Measurements from ENCODE around the gene AMN.

AMN gene

GRCh38 chr14:102930138-102930752 is 7.8 kb downstream of the AMN start:
- DNase-seq, result no peak

GRCh38 chr14:102930753-102931579 is 8.5 kb downstream of the AMN start:
- DNase-seq, result peak; percentile 27

GRCh38 chr14:102931580-102932285 is 9.3 kb downstream of the AMN start:
- no peak for DNase-seq

- no peak for DNase-seq
Measured at GRCh38 chr14:102932484-102933248, 10.2 kb downstream of the AMN start.

- no peak for DNase-seq
Measured at GRCh38 chr14:102933618-102934231, 11.3 kb downstream of the AMN start.

- DNase-seq, result no peak
Measured at GRCh38 chr14:102935756-102936155, 13.3 kb downstream of the AMN start.

GRCh38 chr14:102937331-102938175 is 15.1 kb downstream of the AMN start:
- DNase-seq, result no peak

- DNase-seq, result no peak
Measured at GRCh38 chr14:102938191-102938590, 15.7 kb downstream of the AMN start.

GRCh38 chr14:102939329-102939728 is 16.9 kb downstream of the AMN start:
- no peak for DNase-seq

GRCh38 chr14:102939820-102940561 is 17.5 kb downstream of the AMN start:
- DNase-seq, result no peak

GRCh38 chr14:102940729-102941362 is 18.4 kb downstream of the AMN start:
- DNase-seq, result no peak

GRCh38 chr14:102941419-102942011 is 19.1 kb downstream of the AMN start:
- DNase-seq, result no peak

GRCh38 chr14:102942069-102942468 is 19.6 kb downstream of the AMN start:
- no peak for DNase-seq

- no peak for DNase-seq
Measured at GRCh38 chr14:102943454-102943853, 21.0 kb downstream of the AMN start.

- no peak for DNase-seq
Measured at GRCh38 chr14:102943979-102944378, 21.5 kb downstream of the AMN start.

GRCh38 chr14:102944448-102945330 is 22.2 kb downstream of the AMN start:
- DNase-seq, result no peak

GRCh38 chr14:102945346-102946130 is 23.1 kb downstream of the AMN start:
- DNase-seq, result no peak
